ENCODE measurements around the gene VPS16. TPM values are rescaled to one million over a fixed set of nuclear protein-coding genes. Genes with fewer than 3 reads are reported as not detected.

Gene VPS16
- total RNA-seq, 1 experiment from 2014 or later: 38.1 TPM

DNA sequence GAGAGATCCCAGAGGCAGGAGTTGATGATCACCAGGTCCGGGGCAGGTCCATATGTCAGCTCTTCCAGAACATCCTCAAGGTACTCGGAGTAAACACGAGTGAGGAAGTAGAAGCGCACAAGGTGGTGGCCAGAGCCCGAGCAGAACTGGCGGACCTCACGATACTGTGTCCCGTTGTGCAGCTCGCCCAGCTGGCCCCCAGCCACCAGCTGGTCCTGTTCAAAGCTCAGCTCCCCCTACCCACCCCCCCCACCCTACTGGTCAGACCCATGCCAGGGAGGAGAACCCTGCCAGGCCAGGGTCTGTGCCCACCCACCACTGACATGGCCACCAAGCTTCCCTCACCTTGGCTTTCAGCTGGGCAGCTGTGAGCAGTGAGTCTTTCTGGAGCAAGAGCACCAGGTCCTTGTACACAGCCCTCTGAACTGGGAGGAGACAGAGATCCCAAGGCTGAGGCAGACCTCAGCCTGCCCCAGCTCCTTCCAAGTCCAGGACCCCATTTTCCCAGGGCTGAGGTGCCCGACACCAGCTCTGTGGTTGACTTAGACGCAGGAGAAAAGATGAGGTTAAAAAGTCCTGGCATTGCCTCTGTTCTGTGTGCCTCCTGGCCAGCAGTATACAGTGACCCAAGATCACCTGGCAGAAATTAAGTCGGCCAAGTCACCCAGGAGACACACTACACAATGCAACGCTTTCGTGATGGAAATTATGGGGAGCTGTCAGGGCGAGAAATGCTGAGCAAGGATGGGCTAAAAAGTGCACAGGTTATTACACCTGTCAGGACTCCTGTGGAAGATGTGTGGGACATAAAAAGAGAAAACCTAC, 1.5 kb upstream of the VPS16 start:
- ATAC-seq (no peak), DNase-seq (ENCODE audit: low read depth, low spot score) (no peak)
- no peaks in the 10 kb centered on the region for H3K9me2 ChIP-seq (ENCODE audit: insufficient read depth)
- no peak for TF ChIP-seq ZNF274 (IDR thresholded peaks at IDR 0.05; ENCODE audit: low read depth, low read length)
- RAD21 ChIA-PET (ENCODE audit: low non-redundant PET in 1 of 2, low total read pairs in 2 of 2, uncharacterized antibody in 2 of 2, unreplicated experiment in 2 of 2): no interaction called here
- no peaks in the 10 kb centered on the region for H3K27me3 ChIP-seq (ENCODE audit: insufficient read depth, low read length)
- peak overlapping the region in 1 of 2 experiments; percentile 73; a peak in 3 of 4 replicates for H3K4me3 ChIP-seq (replicated peaks in 1 of 2; ENCODE audit: low read depth in 1 of 2, low read length in 2 of 2)
- peak overlapping the region; percentile 98 for H3K4me2 ChIP-seq (ENCODE audit: low read length)
- no peaks in the 10 kb centered on the region for H3K36me3 ChIP-seq (ENCODE audit: control insufficient read depth in 1 of 2, insufficient read depth in 2 of 2, low read length in 2 of 2)
- intact Hi-C loops (cut with micrococcal nuclease): no loop called here
- TSS peak; percentile 55 for BruUV-seq (replicated peaks)
- H3K9ac ChIP-seq (ENCODE audit: low read length): no peak overlapping the region
- no peak overlapping the region for H2AFZ ChIP-seq (ENCODE audit: low read depth, low read length, poor library complexity, severe bottlenecking)
- peaks cover 12% of the 10 kb centered on the region for H3K79me2 ChIP-seq (ENCODE audit: insufficient read depth, low read length)
- no peaks in the 10 kb centered on the region for H3K9me3 ChIP-seq (ENCODE audit: control insufficient read depth in 1 of 2, insufficient read depth in 1 of 2, low read depth in 1 of 2, low read length in 2 of 2)
- CTCF ChIA-PET: no interaction called here
- H3K27ac ChIP-seq (ENCODE audit: low read depth, low read length): no peak overlapping the region
- H3K4me1 ChIP-seq (ENCODE audit: control insufficient read depth in 1 of 2, insufficient read depth in 2 of 2, low read length in 2 of 2): peaks cover 13 to 20% of the 10 kb centered on the region in 2 experiments; a peak in 3 of 4 replicates
- POLR2A ChIA-PET: no interaction called here
- H4K20me1 ChIP-seq (ENCODE audit: insufficient read depth): no peaks in the 10 kb centered on the region

- ChIA-PET RAD21 (ENCODE audit: low non-redundant PET in 1 of 2, low total read pairs in 2 of 2, uncharacterized antibody in 2 of 2, unreplicated experiment in 2 of 2) (no interaction called here), CTCF (no interaction called here), POLR2A (no interaction called here)
- Histone ChIP-seq H3K27me3 (ENCODE audit: insufficient read depth, low read length) (no peaks in the 10 kb centered on the region), H3K9me3 (ENCODE audit: control insufficient read depth in 1 of 2, insufficient read depth in 1 of 2, low read depth in 1 of 2, low read length in 2 of 2) (no peaks in the 10 kb centered on the region), H3K9me2 (ENCODE audit: insufficient read depth) (no peaks in the 10 kb centered on the region), H4K20me1 (ENCODE audit: insufficient read depth) (no peaks in the 10 kb centered on the region), H3K4me3 (replicated peaks in 1 of 2; ENCODE audit: low read depth in 1 of 2, low read length in 2 of 2) (peak overlapping the region; percentile 73 to 96), H3K79me2 (ENCODE audit: insufficient read depth, low read length) (peaks cover 12% of the 10 kb centered on the region), H3K9ac (ENCODE audit: low read length) (peak overlapping the region; percentile 81), H3K4me2 (ENCODE audit: low read length) (peak overlapping the region; percentile 98), H3K36me3 (ENCODE audit: control insufficient read depth in 1 of 2, insufficient read depth in 2 of 2, low read length in 2 of 2) (no peaks in the 10 kb centered on the region), H3K4me1 (ENCODE audit: control insufficient read depth in 1 of 2, insufficient read depth in 2 of 2, low read length in 2 of 2) (peaks cover 13 to 20% of the 10 kb centered on the region in 2 experiments; a peak in 3 of 4 replicates), H3K27ac (ENCODE audit: low read depth, low read length) (peak overlapping the region; percentile 97; the same call in 1 of the 2 replicates), H2AFZ (ENCODE audit: low read depth, low read length, poor library complexity, severe bottlenecking) (no peak overlapping the region)
- intact Hi-C loops (cut with micrococcal nuclease): no loop called here
- DNase-seq (ENCODE audit: low read depth, low spot score): no peak
- ATAC-seq: no peak
- BruUV-seq (replicated peaks): no TSS peak
- TF ChIP-seq POLR2AphosphoS5 (IDR thresholded peaks at IDR 0.05; ENCODE audit: low read depth, low read length): no peak
- no peak for TF ChIP-seq REST (IDR thresholded peaks at IDR 0.05; ENCODE audit: low read depth)
- no peak for TF ChIP-seq EZH2phosphoT487 (IDR thresholded peaks at IDR 0.05; ENCODE audit: borderline replicate concordance)
- no peak for TF ChIP-seq TCF7L2 (IDR thresholded peaks at IDR 0.05; ENCODE audit: borderline replicate concordance, extremely low read depth, insufficient read depth, insufficient read length)
- TF ChIP-seq POLR2A (IDR thresholded peaks at IDR 0.05; ENCODE audit: borderline replicate concordance, extremely low read depth, insufficient read depth, insufficient read length): no peak
- no peak for TF ChIP-seq ZFX (IDR thresholded peaks at IDR 0.05)
Measured at GRCh38 chr20:2839732-2840137, 810 bp upstream of the VPS16 start.
